ENCODE data around the gene AS3MT.
"Not testable (repeated sequence)": the region's sequence is repeated elsewhere in the genome, so short reads cannot be mapped to it uniquely, and the experiment has no call there.

Gene AS3MT

GRCh38 chr10:102837230-102837721, 32.0 kb upstream of the AS3MT start, which contains the start of gene CYP17A1:
TSS of gene CYP17A1 (minus strand) at chr10:102837413. CDS start at chr10:102837361, 52 bp downstream.
- peaks cover 13% of the 10 kb centered on the region for H3K9me3 ChIP-seq (ENCODE audit: control insufficient read depth, low read length)
- H3K27me3 ChIP-seq (replicated peaks; ENCODE audit: control insufficient read depth, insufficient read depth, low read length) = peaks cover 17% of the 10 kb centered on the region
- peaks cover 12% of the 10 kb centered on the region for H3K4me1 ChIP-seq (ENCODE audit: control insufficient read depth, insufficient read depth, low read length)
- H3K9ac ChIP-seq (ENCODE audit: low read length) = no peak within 1 kb of the TSS
- H3K36me3 ChIP-seq (ENCODE audit: control insufficient read depth, insufficient read depth, low read length, severe bottlenecking) = no peaks in the 10 kb centered on the region
- no peak for DNase-seq (ENCODE audit: low read depth)
- H3K4me3 ChIP-seq (ENCODE audit: low read length) = no peak within 1 kb of the TSS

DNA sequence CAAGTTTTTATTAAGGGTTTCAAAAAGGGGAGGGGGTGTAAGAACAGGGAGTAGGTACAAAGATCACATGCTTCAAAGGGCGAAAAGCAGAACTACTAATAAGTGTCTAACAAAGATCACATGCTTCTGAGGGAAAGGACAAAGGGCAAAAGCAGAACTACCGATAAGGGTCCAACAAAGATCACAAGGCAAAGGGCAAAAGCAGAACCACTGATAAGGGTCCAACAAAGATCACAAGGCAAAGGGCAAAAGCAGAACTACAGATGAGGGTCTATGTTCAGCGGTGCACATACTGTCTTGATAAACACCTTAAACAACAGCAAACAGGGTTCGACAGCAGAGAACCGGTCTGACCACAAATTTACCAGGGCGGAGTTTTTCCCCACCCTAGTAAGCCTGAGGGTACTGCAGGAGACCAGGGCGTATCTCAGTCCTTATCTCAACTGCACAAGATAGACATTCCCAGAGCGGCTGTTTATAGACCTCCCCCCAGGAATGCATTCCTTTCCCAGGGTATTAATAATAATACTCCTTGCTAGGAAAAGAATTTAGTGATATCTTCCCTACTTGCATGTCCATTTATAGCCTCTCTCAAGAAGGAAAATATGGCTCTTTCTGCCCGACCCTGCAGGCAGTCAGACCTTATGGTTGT, 30.9 kb upstream of the AS3MT start:
- H3K4me1 ChIP-seq (ENCODE audit: control insufficient read depth, insufficient read depth, low read length); DNase-seq (ENCODE audit: low read depth); H3K36me3 ChIP-seq (ENCODE audit: control insufficient read depth, insufficient read depth, low read length, severe bottlenecking): not testable (repeated sequence)

DNA sequence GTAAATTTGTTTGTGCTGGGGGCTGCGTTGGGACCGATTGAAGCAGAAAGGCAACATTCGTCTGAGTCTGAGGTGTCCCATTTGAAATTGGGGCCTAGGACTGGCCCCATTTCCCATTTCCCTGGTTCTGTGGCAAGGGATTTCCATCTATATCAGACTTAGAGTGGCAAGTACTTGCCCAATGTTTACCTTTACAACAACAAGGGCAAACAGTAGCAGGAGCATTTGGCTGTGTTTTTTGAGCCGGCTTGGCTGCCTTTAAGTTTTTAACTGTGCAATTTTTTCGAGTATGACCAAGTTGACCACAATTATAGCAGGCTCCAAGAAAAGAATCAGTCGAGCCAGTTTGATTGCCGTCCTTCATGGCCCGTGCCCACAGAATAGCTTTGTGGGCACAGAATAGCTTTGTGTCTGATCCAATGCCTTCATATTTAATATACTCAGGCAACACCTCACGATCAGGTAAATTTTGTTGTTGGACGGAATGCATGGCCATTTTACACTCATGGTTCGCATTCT, 27.4 kb upstream of the AS3MT start:
- Histone ChIP-seq H3K36me3 (ENCODE audit: control insufficient read depth, insufficient read depth, low read length, severe bottlenecking) (no peaks in the 10 kb centered on the region), H3K4me1 (ENCODE audit: control insufficient read depth, insufficient read depth, low read length) (peaks cover 6% of the 10 kb centered on the region), H3K27me3 (replicated peaks; ENCODE audit: control insufficient read depth, insufficient read depth, low read length) (peaks cover 4% of the 10 kb centered on the region), H3K9ac (ENCODE audit: low read length) (no peak overlapping the region), H3K9me3 (ENCODE audit: control insufficient read depth, low read length) (peaks cover 13% of the 10 kb centered on the region), H3K4me3 (ENCODE audit: low read length) (no peak overlapping the region)
- DNase-seq (ENCODE audit: low read depth) = no peak

More for the DNA sequence above, 30.9 kb upstream of the AS3MT start:
- H3K9me3 ChIP-seq (ENCODE audit: control insufficient read depth, low read length) = peaks cover 13% of the 10 kb centered on the region
- not testable (repeated sequence) for H3K4me3 ChIP-seq (ENCODE audit: low read length); H3K9ac ChIP-seq (ENCODE audit: low read length)
- H3K27me3 ChIP-seq (replicated peaks; ENCODE audit: control insufficient read depth, insufficient read depth, low read length) = peaks cover 17% of the 10 kb centered on the region

GRCh38 chr10:102843139-102843538, 26.1 kb upstream of the AS3MT start:
- H3K9me3 ChIP-seq (ENCODE audit: control insufficient read depth, low read length); H3K9ac ChIP-seq (ENCODE audit: low read length); H3K36me3 ChIP-seq (ENCODE audit: control insufficient read depth, insufficient read depth, low read length, severe bottlenecking); H3K4me1 ChIP-seq (ENCODE audit: control insufficient read depth, insufficient read depth, low read length); H3K4me3 ChIP-seq (ENCODE audit: low read length); DNase-seq (ENCODE audit: low read depth); H3K27me3 ChIP-seq (replicated peaks; ENCODE audit: control insufficient read depth, insufficient read depth, low read length): not testable (repeated sequence)

- H3K9me3 ChIP-seq (ENCODE audit: control insufficient read depth, low read length); H3K36me3 ChIP-seq (ENCODE audit: control insufficient read depth, insufficient read depth, low read length, severe bottlenecking); DNase-seq (ENCODE audit: low read depth); H3K4me1 ChIP-seq (ENCODE audit: control insufficient read depth, insufficient read depth, low read length); H3K27me3 ChIP-seq (replicated peaks; ENCODE audit: control insufficient read depth, insufficient read depth, low read length); H3K9ac ChIP-seq (ENCODE audit: low read length); H3K4me3 ChIP-seq (ENCODE audit: low read length): not testable (repeated sequence)
Measured at GRCh38 chr10:102844190-102844776, 25.0 kb upstream of the AS3MT start.

DNA sequence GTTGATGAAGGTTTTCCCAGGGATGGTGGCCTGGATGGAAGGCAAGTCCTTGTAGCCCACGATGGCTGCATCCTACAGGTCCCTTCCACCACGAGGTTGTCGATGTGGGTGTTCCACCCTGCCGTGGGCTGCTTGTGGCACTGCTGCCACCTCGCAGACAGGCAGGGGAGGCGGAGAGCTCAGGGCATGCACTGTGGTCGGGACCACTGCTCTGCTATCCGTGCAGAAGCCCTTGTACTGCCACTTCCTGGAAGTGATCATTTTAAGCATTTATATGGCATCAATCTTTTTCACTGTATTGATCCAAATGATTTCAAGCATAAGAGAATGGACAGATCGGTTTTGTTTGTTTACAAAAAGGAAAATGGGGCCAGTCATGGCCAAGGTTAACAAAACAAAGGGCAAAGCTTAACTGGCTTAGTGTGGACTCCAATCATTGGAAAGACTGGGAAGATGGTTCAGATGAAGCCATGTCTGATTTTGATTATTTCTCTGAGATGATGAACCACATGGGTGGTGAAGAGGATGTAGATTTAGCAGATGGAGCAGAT, 23.8 kb upstream of the AS3MT start:
- Histone ChIP-seq H3K27me3 (replicated peaks; ENCODE audit: control insufficient read depth, insufficient read depth, low read length) (peaks cover 4% of the 10 kb centered on the region), H3K9me3 (ENCODE audit: control insufficient read depth, low read length) (no peaks in the 10 kb centered on the region), H3K9ac (ENCODE audit: low read length) (no peak overlapping the region), H3K4me1 (ENCODE audit: control insufficient read depth, insufficient read depth, low read length) (no peaks in the 10 kb centered on the region), H3K4me3 (ENCODE audit: low read length) (no peak overlapping the region), H3K36me3 (ENCODE audit: control insufficient read depth, insufficient read depth, low read length, severe bottlenecking) (no peaks in the 10 kb centered on the region)
- DNase-seq (ENCODE audit: low read depth) = no peak

GRCh38 chr10:102850025-102850518, 19.2 kb upstream of the AS3MT start:
- Histone ChIP-seq H3K36me3 (ENCODE audit: control insufficient read depth, insufficient read depth, low read length, severe bottlenecking) (no peaks in the 10 kb centered on the region), H3K4me1 (ENCODE audit: control insufficient read depth, insufficient read depth, low read length) (peaks cover 2% of the 10 kb centered on the region), H3K9ac (ENCODE audit: low read length) (no peak overlapping the region), H3K9me3 (ENCODE audit: control insufficient read depth, low read length) (no peaks in the 10 kb centered on the region), H3K27me3 (replicated peaks; ENCODE audit: control insufficient read depth, insufficient read depth, low read length) (no peaks in the 10 kb centered on the region), H3K4me3 (ENCODE audit: low read length) (no peak overlapping the region)
- DNase-seq (ENCODE audit: low read depth) = no peak

DNA sequence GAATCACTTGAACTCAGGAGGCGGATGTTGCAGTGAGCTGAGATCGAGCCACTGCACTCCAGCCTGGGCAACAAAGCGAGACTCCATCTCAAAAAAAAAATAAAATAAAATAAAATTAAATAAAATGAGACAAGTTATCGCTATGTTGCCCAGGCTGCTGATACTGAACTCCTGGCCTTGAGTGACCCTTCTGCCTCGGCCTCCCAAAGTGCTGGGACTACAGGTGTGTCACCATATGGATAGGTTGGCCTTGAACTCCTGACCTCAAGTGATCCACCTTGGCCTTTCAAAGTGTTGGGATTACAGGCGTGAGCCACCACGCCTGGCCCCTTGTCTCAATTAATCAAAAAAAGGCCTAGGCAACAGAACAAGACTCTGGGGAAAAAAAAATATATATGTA, 16.0 kb upstream of the AS3MT start:
- H3K9ac ChIP-seq (ENCODE audit: low read length); H3K9me3 ChIP-seq (ENCODE audit: control insufficient read depth, low read length); H3K36me3 ChIP-seq (ENCODE audit: control insufficient read depth, insufficient read depth, low read length, severe bottlenecking); DNase-seq (ENCODE audit: low read depth); H3K27me3 ChIP-seq (replicated peaks; ENCODE audit: control insufficient read depth, insufficient read depth, low read length); H3K4me3 ChIP-seq (ENCODE audit: low read length): not testable (repeated sequence)
- peaks cover 11% of the 10 kb centered on the region for H3K4me1 ChIP-seq (ENCODE audit: control insufficient read depth, insufficient read depth, low read length)

- H3K27me3 ChIP-seq (replicated peaks; ENCODE audit: control insufficient read depth, insufficient read depth, low read length); H3K9me3 ChIP-seq (ENCODE audit: control insufficient read depth, low read length); H3K36me3 ChIP-seq (ENCODE audit: control insufficient read depth, insufficient read depth, low read length, severe bottlenecking): not testable (repeated sequence)
- peak; percentile 90 for DNase-seq (ENCODE audit: low read depth)
- peak overlapping the region; percentile 13 for H3K9ac ChIP-seq (ENCODE audit: low read length)
- peak overlapping the region; percentile 100 for H3K4me3 ChIP-seq (ENCODE audit: low read length)
- H3K4me1 ChIP-seq (ENCODE audit: control insufficient read depth, insufficient read depth, low read length) = peaks cover 19% of the 10 kb centered on the region
Measured at GRCh38 chr10:102855731-102856436, 13.4 kb upstream of the AS3MT start.

GRCh38 chr10:102856758-102857424, 12.4 kb upstream of the AS3MT start:
- H3K4me1 ChIP-seq (ENCODE audit: control insufficient read depth, insufficient read depth, low read length) = peaks cover 19% of the 10 kb centered on the region
- no peaks in the 10 kb centered on the region for H3K27me3 ChIP-seq (replicated peaks; ENCODE audit: control insufficient read depth, insufficient read depth, low read length)
- no peaks in the 10 kb centered on the region for H3K9me3 ChIP-seq (ENCODE audit: control insufficient read depth, low read length)
- DNase-seq (ENCODE audit: low read depth) = no peak
- no peak overlapping the region for H3K9ac ChIP-seq (ENCODE audit: low read length)
- H3K36me3 ChIP-seq (ENCODE audit: control insufficient read depth, insufficient read depth, low read length, severe bottlenecking) = peaks cover 10% of the 10 kb centered on the region
- H3K4me3 ChIP-seq (ENCODE audit: low read length) = no peak overlapping the region
